Middle frontal gyrus (tissue), 1 donor: ENCODE measurements around the gene P4HA2.

Experiments
- DNase-seq: peaks from one replicate; pipeline ENCODE4 v3.0.0-alpha.2; 2015; ENCODE audit warnings: low spot score; ENCODE audit errors: extremely low spot score

Gene P4HA2

GRCh38 chr5:132264546-132265335 lies 37.1 kb upstream of the P4HA2 start:
- DNase-seq, result no peak

- DNase-seq, result no peak
Measured at GRCh38 chr5:132263548-132264261, 36.1 kb upstream of the P4HA2 start.

GRCh38 chr5:132262882-132263547 lies 35.4 kb upstream of the P4HA2 start:
- DNase-seq, result no peak

GRCh38 chr5:132261881-132262845 lies 34.5 kb upstream of the P4HA2 start:
- DNase-seq, result no peak

GRCh38 chr5:132260714-132261551 lies 33.3 kb upstream of the P4HA2 start:
- DNase-seq, result no peak

GRCh38 chr5:132260051-132260450 lies 32.4 kb upstream of the P4HA2 start:
- no peak for DNase-seq

GRCh38 chr5:132259069-132259851 lies 31.6 kb upstream of the P4HA2 start:
- peak; percentile 33 for DNase-seq

GRCh38 chr5:132258102-132259068 lies 30.7 kb upstream of the P4HA2 start:
- no peak for DNase-seq

- DNase-seq, result no peak
Measured at GRCh38 chr5:132257131-132258101, 29.8 kb upstream of the P4HA2 start, which contains the start of gene PDLIM4. Gene PDLIM4 (plus strand): TSS chr5:132257696. CDS start chr5:132257735, 39 bp downstream.

- no peak for DNase-seq
Measured at GRCh38 chr5:132256783-132257130, 29.1 kb upstream of the P4HA2 start.

GRCh38 chr5:132256086-132256782 lies 28.6 kb upstream of the P4HA2 start:
- DNase-seq, result no peak

GRCh38 chr5:132254321-132254977 lies 26.8 kb upstream of the P4HA2 start:
- DNase-seq, result no peak

- DNase-seq, result no peak
Measured at GRCh38 chr5:132253452-132254320, 26.0 kb upstream of the P4HA2 start.

GRCh38 chr5:132253008-132253441 lies 25.4 kb upstream of the P4HA2 start:
- DNase-seq, result no peak

GRCh38 chr5:132251220-132251725 lies 23.6 kb upstream of the P4HA2 start:
- no peak for DNase-seq
